Right renal cortex interstitium (tissue), 3 donors: ENCODE results near the gene CARD6. TPM values are rescaled to one million over a fixed set of nuclear protein-coding genes. Genes with fewer than 3 reads are reported as not detected.
"Not testable (repeated sequence)": the region's sequence is repeated elsewhere in the genome, so short reads cannot be mapped to it uniquely, and the experiment has no call there.

Experiments
- DNase-seq, 3 donors: peaks; one replicate each; pipeline ENCODE4 v3.0.0-alpha.2; 2013; ENCODE audit warnings: low read depth in 3 of 3, low spot score in 2 of 3
- polyA plus RNA-seq, 3 donors: library from polyadenylated mRNA; unstranded; fragments of 120-200 nt; gene quantifications; one replicate each; pipeline ENCODE4 v1.2.1, GENCODE V29; 2013; ENCODE audit not compliant: insufficient read length in 3 of 3

Gene CARD6
- polyA plus RNA-seq, 3 donors: 3.2 to 3.4 (median 3.3) TPM

GRCh38 chr5:40828021-40828631 lies 13.0 kb upstream of the CARD6 start:
- no peak for DNase-seq

- no peak for DNase-seq
Measured at GRCh38 chr5:40828690-40829661, 12.2 kb upstream of the CARD6 start.

GRCh38 chr5:40829748-40830533 lies 11.2 kb upstream of the CARD6 start:
- no peak for DNase-seq

- DNase-seq: no peak
Measured at GRCh38 chr5:40831346-40832210, 9.6 kb upstream of the CARD6 start.

- no peak for DNase-seq
Measured at GRCh38 chr5:40832345-40832744, 8.8 kb upstream of the CARD6 start.

- no peak for DNase-seq
Measured at GRCh38 chr5:40833712-40834229, 7.4 kb upstream of the CARD6 start.

GRCh38 chr5:40834391-40834848 lies 6.7 kb upstream of the CARD6 start:
- peak in 1 of 3 donors; percentile 26 for DNase-seq

- peak; percentile 90 to 93 (median 93) for DNase-seq
Measured at GRCh38 chr5:40834849-40835787, 6.0 kb upstream of the CARD6 start, which contains the start of gene RPL37. TSS of gene RPL37 (minus strand) at chr5:40835222. CDS start at chr5:40835185, 37 bp downstream.

- DNase-seq: no peak
Measured at GRCh38 chr5:40838086-40838485, 3.1 kb upstream of the CARD6 start.

- no peak for DNase-seq
Measured at GRCh38 chr5:40842351-40842750, 1.2 kb downstream of the CARD6 start.

GRCh38 chr5:40844565-40844964 lies 3.4 kb downstream of the CARD6 start:
- no peak for DNase-seq

- no peak for DNase-seq
Measured at GRCh38 chr5:40846371-40846770, 5.2 kb downstream of the CARD6 start.

GRCh38 chr5:40847525-40847924 lies 6.4 kb downstream of the CARD6 start:
- DNase-seq: no peak

- no peak for DNase-seq
Measured at GRCh38 chr5:40853632-40854192, 12.5 kb downstream of the CARD6 start.

GRCh38 chr5:40860711-40861110 lies 19.5 kb downstream of the CARD6 start:
- DNase-seq: no peak

- DNase-seq: not testable (repeated sequence)
Measured at GRCh38 chr5:40865004-40865403, 23.8 kb downstream of the CARD6 start.

- DNase-seq: no peak
Measured at GRCh38 chr5:40866844-40867243, 25.7 kb downstream of the CARD6 start.

- no peak for DNase-seq
Measured at GRCh38 chr5:40869384-40869783, 28.2 kb downstream of the CARD6 start.
